ENCODE data around the gene RTN4IP1.

The RTN4IP1 gene

GRCh38 chr6:106572875-106573585, 56.3 kb downstream of the RTN4IP1 start:
- Histone ChIP-seq H3K27ac (ENCODE audit: low read depth, low read length) (no peak overlapping the region), H3K4me2 (ENCODE audit: low read depth, low read length, poor library complexity, severe bottlenecking) (no peak overlapping the region), H4K20me1 (ENCODE audit: low read depth, low read length) (no peaks in the 10 kb centered on the region), H2AFZ (ENCODE audit: low read depth, low read length, severe bottlenecking) (no peak overlapping the region), H3K79me2 (ENCODE audit: insufficient read depth, low read length) (no peaks in the 10 kb centered on the region), H3K9me3 (ENCODE audit: insufficient read depth, low read length) (no peaks in the 10 kb centered on the region), H3K36me3 (ENCODE audit: low read length) (peaks cover 13% of the 10 kb centered on the region), H3K9me2 (replicated peaks; ENCODE audit: insufficient read depth, low read length) (no peaks in the 10 kb centered on the region), H3F3A (ENCODE audit: insufficient read depth) (0 out of 2 replicates have a peak, but pooled peaks cover 12% of the 10 kb centered on the region), H3K27me3 (ENCODE audit: low read length) (no peaks in the 10 kb centered on the region), H3K4me3 (ENCODE audit: insufficient read depth, low read length, poor library complexity, severe bottlenecking) (no peak overlapping the region), H3K9ac (ENCODE audit: low read length) (no peak overlapping the region)
- TF ChIP-seq CTCF (IDR thresholded peaks at IDR 0.05; ENCODE audit: insufficient read depth, low read length, poor library complexity, severe bottlenecking) (no peak), EZH2phosphoT487 (conservative IDR thresholded peaks at IDR 0.05; ENCODE audit: low read length) (no peak)

- Histone ChIP-seq H3K9me3 (ENCODE audit: insufficient read depth, low read length) (no peaks in the 10 kb centered on the region), H3K9me2 (replicated peaks; ENCODE audit: insufficient read depth, low read length) (no peaks in the 10 kb centered on the region), H2AFZ (ENCODE audit: low read depth, low read length, severe bottlenecking) (no peak overlapping the region), H3K79me2 (ENCODE audit: insufficient read depth, low read length) (no peaks in the 10 kb centered on the region), H3K9ac (ENCODE audit: low read length) (no peak overlapping the region), H3K27me3 (ENCODE audit: low read length) (no peaks in the 10 kb centered on the region), H3K27ac (ENCODE audit: low read depth, low read length) (no peak overlapping the region), H3K4me2 (ENCODE audit: low read depth, low read length, poor library complexity, severe bottlenecking) (no peak overlapping the region), H3F3A (ENCODE audit: insufficient read depth) (0 out of 2 replicates have a peak, but pooled peaks cover 12% of the 10 kb centered on the region), H3K4me3 (ENCODE audit: insufficient read depth, low read length, poor library complexity, severe bottlenecking) (no peak overlapping the region), H4K20me1 (ENCODE audit: low read depth, low read length) (no peaks in the 10 kb centered on the region), H3K36me3 (ENCODE audit: low read length) (peaks cover 19% of the 10 kb centered on the region)
- TF ChIP-seq EZH2phosphoT487 (conservative IDR thresholded peaks at IDR 0.05; ENCODE audit: low read length), result no peak
- TF ChIP-seq CTCF (IDR thresholded peaks at IDR 0.05; ENCODE audit: insufficient read depth, low read length, poor library complexity, severe bottlenecking), result no peak
Observed at GRCh38 chr6:106572436-106572835, 56.9 kb downstream of the RTN4IP1 start.

GRCh38 chr6:106569428-106569827, 59.9 kb downstream of the RTN4IP1 start:
- Histone ChIP-seq H3K36me3 (ENCODE audit: low read length) (peaks cover 27% of the 10 kb centered on the region), H2AFZ (ENCODE audit: low read depth, low read length, severe bottlenecking) (no peak overlapping the region), H3K79me2 (ENCODE audit: insufficient read depth, low read length) (no peaks in the 10 kb centered on the region), H3K4me2 (ENCODE audit: low read depth, low read length, poor library complexity, severe bottlenecking) (no peak overlapping the region), H4K20me1 (ENCODE audit: low read depth, low read length) (no peaks in the 10 kb centered on the region), H3K27me3 (ENCODE audit: low read length) (no peaks in the 10 kb centered on the region), H3K4me3 (ENCODE audit: insufficient read depth, low read length, poor library complexity, severe bottlenecking) (no peak overlapping the region), H3K27ac (ENCODE audit: low read depth, low read length) (no peak overlapping the region), H3F3A (ENCODE audit: insufficient read depth) (peaks cover 28% of the 10 kb centered on the region), H3K9ac (ENCODE audit: low read length) (no peak overlapping the region), H3K9me3 (ENCODE audit: insufficient read depth, low read length) (no peaks in the 10 kb centered on the region), H3K9me2 (replicated peaks; ENCODE audit: insufficient read depth, low read length) (no peaks in the 10 kb centered on the region)
- TF ChIP-seq CTCF (IDR thresholded peaks at IDR 0.05; ENCODE audit: insufficient read depth, low read length, poor library complexity, severe bottlenecking), result no peak
- TF ChIP-seq EZH2phosphoT487 (conservative IDR thresholded peaks at IDR 0.05; ENCODE audit: low read length), result no peak

Data from SU-DHL-6 (cell line).